Ovary (tissue), 3 donors: ENCODE results near the gene GRIN1.

ENCODE experiments used
- CTCF ChIP-seq, 3 donors: fragments of 450-650 bp in 2 of 3; fragments of 200-600 bp in 1 of 3; IDR thresholded peaks; one replicate each; pipeline versions ENCODE4 v1.5.1 to v1.8.0; 2016 to 2022; ENCODE audit warnings: antibody characterized with exemption in 3 of 3, mild to moderate bottlenecking in 1 of 3
- POLR2A ChIP-seq: fragments of 450-650 bp; IDR thresholded peaks from one replicate; pipeline ENCODE4 v1.6.1; 2017; ENCODE audit warnings: antibody characterized with exemption, mild to moderate bottlenecking, moderate library complexity
- donor health status: DM: no; HTN: no; CAD: no.

GRCh38 chr9:137194909-137195308 lies 56.0 kb downstream of the GRIN1 start:
- TF ChIP-seq CTCF (IDR thresholded peaks at IDR 0.05) (no peak), POLR2A (no peak)
